Measurements from ENCODE around the gene PRKCA.

Gene PRKCA

DNA sequence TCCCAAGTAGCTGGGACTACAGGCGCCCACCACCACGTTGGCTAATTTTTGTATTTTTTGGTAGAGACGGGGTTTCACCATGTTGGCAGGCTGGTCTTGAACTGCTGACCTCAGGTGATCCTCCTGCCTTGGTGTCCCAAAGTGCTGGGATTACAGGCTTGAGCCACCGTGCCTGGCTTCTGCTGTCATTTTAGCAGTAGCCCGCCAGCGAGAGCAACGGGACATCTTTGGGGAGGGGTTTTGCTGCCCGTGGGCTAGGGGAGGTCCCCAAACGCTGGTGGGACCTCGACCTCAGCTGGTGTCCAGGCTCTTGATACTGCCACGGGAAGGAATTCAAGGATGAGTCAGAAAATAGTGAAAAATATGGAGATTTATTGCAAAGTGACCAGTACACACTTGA is 424.4 kb downstream of the PRKCA start:
- no peak for DNase-seq

DNA sequence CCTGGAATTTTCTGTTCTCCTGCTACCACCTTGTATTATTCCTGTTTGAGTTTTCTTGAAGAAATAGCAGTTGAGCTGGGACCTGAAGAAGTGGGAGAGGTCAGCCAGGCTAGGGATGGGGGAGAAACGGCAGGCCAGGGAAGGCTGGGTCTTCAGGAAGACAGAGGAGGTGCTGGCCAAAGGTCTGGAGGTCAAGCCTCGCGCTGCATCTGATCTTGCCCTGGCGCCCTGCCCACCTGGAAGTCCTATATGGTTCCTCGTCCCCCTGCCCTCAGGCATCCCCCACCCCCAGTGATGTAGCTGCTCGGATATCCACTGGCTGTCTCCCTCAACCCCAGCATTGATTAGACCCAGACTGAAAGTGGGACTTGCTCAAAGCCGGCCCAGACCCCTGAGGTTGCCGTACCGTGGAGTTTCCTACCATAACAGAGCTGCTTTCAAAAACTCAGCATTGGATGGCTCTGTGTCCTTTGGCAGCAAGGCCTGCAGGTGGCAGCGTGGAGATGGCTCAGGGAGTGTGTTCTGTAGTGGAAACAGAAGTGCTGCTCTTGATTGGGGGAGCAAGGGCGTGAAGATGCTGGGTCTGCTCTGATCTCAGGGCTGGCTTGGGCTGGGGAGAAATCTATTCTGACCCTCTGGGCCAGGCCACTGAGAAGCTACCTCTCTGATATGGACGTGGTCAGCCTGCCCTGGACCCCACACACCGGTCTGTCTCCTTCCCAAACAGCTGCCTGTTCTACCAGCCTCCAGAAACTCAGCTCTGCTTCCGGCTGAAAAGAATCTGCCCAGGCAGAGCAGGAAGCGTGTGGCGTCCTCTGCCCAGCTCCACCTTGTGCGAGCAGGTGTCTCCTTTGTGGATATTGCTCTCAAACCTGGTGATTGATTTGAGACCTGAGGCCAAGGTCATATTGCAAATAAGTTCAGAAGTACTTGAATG is 425.5 kb downstream of the PRKCA start:
- DNase-seq: peak; percentile 55

- no peak for DNase-seq
These were observed 428.1 kb downstream of the PRKCA start for GRCh38 chr17:66730461-66730923.

GRCh38 chr17:66733759-66734158 is 431.3 kb downstream of the PRKCA start:
- no peak for DNase-seq

GRCh38 chr17:66734186-66734943 is 432.0 kb downstream of the PRKCA start:
- DNase-seq: no peak

DNA sequence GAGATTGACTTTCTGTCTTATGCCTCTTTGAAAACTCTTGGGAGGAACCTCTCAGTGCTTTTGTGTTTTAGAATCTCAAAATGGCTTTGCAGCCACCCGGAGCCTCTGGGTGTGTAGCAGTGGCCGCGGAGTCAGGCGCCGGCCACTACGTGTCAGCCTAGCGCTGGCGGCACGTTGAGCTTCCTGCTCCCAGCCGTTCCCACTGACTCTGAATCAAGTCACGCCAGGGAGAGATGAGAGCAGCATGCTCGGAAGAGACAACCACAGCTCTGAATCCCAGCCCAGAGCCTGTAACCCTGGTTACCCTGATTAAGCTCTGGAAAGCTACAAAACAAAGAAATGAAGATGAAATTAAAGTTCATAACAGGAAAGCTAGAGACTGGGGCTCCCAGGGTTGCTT is 435.1 kb downstream of the PRKCA start:
- DNase-seq: no peak

DNA sequence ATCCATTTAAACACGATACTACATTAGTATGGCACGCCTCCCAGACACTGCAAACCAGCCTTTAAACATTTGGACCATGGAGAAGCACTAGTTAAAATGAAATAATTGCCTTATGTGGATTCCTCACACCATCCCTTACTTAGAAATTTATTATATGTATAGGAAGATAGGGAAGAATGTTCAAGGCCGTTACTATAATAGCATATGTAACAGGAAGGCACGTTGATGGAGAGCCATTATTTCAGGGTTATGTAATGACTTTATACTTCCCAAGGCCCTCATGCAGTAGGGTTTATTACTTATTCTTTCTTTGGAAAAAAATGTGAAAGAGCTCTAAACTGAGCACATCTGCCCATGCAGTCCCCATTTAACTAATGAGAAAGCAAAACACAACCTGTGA is 435.9 kb downstream of the PRKCA start:
- no peak for DNase-seq

- no peak for DNase-seq
These were observed 437.1 kb downstream of the PRKCA start for GRCh38 chr17:66739553-66739952.

- DNase-seq: no peak
These were observed 437.8 kb downstream of the PRKCA start for GRCh38 chr17:66740226-66740625.

- DNase-seq: no peak
These were observed 441.1 kb downstream of the PRKCA start for GRCh38 chr17:66743511-66743910.

DNA sequence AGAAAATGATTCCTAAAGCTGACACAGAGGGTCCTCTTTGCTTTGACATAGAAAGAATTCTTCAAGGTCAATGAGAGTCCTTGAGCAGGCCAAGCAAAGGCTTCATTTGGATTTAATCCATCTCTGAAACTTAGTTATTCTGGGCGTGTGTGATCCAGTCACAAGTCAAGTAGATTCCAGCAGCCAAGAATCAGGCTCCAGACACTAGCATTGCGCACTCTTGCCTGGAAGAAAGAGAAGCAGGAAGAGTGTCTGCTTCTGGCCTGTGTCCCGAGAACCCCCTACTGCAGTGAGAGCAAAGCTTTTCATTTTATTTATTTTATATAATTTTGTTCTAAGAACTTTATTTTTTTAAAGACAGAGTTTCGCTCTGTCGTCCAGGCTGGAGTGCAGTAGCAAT is 444.3 kb downstream of the PRKCA start:
- DNase-seq: no peak

GRCh38 chr17:66747578-66748275 is 445.3 kb downstream of the PRKCA start:
- no peak for DNase-seq

- DNase-seq: no peak
These were observed 446.2 kb downstream of the PRKCA start for GRCh38 chr17:66748578-66748977.

DNA sequence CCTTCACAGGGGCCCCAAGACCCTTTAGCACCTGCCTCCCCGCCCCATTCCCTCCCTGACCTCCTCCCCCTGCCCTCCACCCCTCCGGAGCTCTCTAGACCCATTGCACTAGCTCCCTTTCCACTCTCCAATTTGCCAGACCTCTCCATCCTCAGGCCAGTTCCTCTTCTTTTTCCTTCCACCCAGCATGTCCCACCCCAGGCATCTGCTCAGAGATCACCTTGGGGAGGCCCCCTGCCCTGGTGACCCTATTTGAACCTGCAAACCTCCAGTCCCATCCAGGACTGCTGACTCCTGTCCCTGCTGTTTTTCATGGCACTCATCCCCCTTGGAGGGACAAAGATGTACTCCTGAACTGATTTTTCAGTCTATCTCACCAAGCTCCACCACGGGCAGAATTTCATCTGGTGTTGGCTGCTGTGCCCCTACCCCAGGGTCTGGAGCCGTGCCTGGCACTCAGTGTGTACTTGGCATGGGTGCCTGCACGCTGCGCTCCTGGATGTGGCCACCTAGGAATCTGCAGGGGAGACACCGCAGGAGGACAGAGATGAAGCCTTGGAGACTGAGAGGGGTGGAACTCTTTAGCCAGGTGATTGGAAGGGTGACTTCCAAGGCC is 446.9 kb downstream of the PRKCA start:
- no peak for DNase-seq

DNA sequence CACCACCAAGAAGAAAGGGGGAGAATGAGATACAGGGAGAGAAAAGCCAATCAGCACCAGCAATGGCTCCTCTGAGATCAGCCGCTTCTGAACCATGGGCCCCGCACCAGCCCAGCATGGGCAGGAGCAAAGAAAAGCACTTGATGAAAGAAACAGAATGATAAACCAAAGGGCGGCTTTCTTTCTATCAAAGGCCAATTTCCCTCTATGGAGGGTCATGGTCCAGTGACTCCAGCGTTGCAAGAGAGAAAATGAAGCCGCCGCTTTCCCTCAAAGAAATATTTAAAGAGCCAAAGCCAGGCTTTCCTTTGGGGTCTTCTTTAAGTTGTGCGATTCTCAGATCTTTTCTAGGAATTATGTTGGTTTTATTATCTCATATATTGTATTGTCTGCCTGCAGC is 447.7 kb downstream of the PRKCA start:
- DNase-seq: no peak

- DNase-seq: no peak
These were observed 448.5 kb downstream of the PRKCA start for GRCh38 chr17:66750781-66751543.

DNA sequence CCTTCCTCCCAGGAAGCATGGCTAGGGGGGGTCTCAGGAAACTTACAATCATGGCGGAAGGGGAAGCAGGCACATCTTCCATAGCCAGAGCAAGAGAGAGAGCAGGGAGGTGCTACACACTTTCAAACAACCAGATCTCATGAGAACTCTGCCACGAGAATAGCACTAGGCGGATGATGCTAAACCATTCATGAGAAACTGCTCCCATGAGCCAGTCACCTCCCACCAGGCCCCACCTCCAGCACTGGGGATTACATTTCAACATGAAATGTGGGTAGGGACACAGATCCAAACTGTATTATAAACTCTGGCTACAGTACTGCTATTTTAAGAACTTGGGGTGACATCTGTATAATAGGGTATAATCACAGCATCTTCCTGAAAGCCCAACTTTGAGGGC is 449.4 kb downstream of the PRKCA start:
- no peak for DNase-seq

DNA sequence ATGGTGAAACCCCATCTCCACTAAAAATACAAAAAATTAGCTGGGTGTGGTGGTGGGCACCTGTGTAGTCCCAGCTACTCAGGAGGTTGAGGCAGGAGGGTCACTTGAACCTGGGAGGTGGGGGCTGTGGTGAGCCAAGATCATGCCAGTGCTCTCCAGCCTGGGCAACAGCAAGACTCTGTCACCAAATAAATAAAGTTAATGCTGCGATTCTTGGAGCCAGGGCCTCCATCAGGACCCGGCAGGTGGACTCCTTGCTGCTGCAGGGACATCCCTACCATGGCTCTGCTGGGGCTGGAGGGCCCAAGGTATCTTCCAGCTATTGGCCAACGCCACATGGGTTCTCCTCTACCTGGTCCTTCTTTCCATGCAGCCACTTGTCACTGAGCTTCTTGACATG is 450.0 kb downstream of the PRKCA start:
- no peak for DNase-seq

DNA sequence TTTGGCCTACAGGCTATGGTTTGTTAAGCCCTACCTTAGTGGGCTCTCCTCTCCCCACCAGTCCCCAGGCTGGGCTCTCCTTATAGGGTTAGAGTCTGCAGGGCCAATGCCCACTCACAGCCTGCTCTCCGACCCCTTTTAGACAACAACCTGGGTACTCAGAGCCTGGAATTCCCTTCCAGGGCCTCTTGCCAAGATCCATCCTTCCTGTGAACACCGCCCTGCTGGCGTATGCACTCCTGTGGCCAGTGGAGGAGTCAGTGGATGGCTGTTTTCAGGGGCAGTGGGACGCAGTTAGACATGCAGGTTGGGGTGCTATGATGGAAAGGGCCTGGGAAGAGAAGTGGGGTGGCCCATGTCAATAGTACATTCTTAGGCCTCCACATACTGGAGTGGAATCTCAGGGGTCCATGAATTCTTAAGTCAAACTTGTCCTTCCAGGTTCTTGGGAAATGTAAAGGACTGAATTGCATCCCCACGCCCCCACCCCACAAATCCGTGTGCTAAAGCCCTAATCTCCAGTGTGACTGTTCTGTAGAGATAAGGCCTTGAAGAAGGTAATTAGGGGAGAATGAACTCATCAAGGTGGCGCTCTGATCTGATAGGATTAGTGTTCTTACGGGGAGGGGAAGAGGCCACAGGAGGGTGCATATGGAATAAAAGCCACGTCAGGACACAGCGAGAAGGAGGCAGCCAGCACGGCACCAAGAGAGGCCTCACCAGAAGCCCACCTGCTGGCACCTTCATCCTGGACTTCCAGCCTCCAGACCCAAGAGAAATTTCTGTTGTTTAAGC is 450.9 kb downstream of the PRKCA start:
- no peak for DNase-seq

GRCh38 chr17:66755101-66755943 is 452.9 kb downstream of the PRKCA start:
- DNase-seq: no peak
